HepG2 (cell line): ENCODE results near the gene SH3GL2. TPM values are rescaled to one million over a fixed set of nuclear protein-coding genes. Genes with fewer than 3 reads are reported as not detected.

Experiments used
- ATAC-seq: fragments of 200-7000 bp; cut with Tn5 transposase; 3 replicates; pipeline ENCODE4 v1.9.1; 2020; ENCODE audit warnings: mild to moderate bottlenecking, moderate library complexity
- BruUV-seq: library from RNA; stranded (reverse); fragments of 400-500 nt; replicated peaks from 2 replicates; lab custom pipeline; 2021; lab: Mats Ljungman, UMichigan
- CTCF ChIA-PET: fragments of 300-600 bp; formaldehyde crosslinking; extraction: SDS; loops from one replicate; lab custom pipeline; 2021; ENCODE audit warnings: low total read pairs, inconsistent platforms, low intra/inter-chr PET ratio; lab: Yijun Ruan, JAX
- POLR2A ChIA-PET: fragments of 350-600 bp; sonication (Branson Sonifier 250); formaldehyde crosslinking; loops from one replicate; lab custom pipeline; 2020; ENCODE audit warnings: antibody characterized with exemption, inconsistent platforms; lab: Yijun Ruan, JAX
- DNase-seq: peaks from one replicate; pipeline ENCODE4 v3.0.0-alpha.2; 2015; ENCODE audit warnings: low spot score
- FAIRE-seq: peaks from 3 replicates; lab custom pipeline; 2011; peaks lifted over from hg19 to GRCh38; lab: Jason Lieb, UNC
- H2AFZ ChIP-seq: one replicate; pipeline ENCODE4 v1.6.1; 2011; ENCODE audit warnings: low read length, inconsistent platforms
- H3K27ac ChIP-seq: fragments of 300-600 bp; 3 replicates; pipeline ENCODE4 v1.8.0; 2011; ENCODE audit warnings: mixed run types, mild to moderate bottlenecking, mixed read lengths, low read length, inconsistent platforms; ENCODE audit not compliant: insufficient read depth; ENCODE audit errors: extremely low read length
- H3K27me3 ChIP-seq, 2 experiments: fragments of 200-600 bp in 1 of 2; 2 replicates in 1 of 2; 3 replicates in 1 of 2; pipeline versions ENCODE4 v1.6.0 to v1.8.0; 2011; ENCODE audit warnings: low read length in 2 of 2, mild to moderate bottlenecking in 2 of 2, moderate library complexity in 2 of 2, inconsistent platforms in 1 of 2; ENCODE audit not compliant: insufficient read depth in 2 of 2, control insufficient read depth in 1 of 2
- H3K36me3 ChIP-seq, 2 experiments: fragments of 200-600 bp in 1 of 2; replicated peaks in 1 of 2; 2 replicates in 1 of 2; 3 replicates in 1 of 2; pipeline versions ENCODE4 v1.5.1 to v1.8.0; 2011; ENCODE audit warnings: low read length in 2 of 2, inconsistent platforms in 1 of 2; ENCODE audit not compliant: insufficient read depth in 2 of 2, control insufficient read depth in 1 of 2
- H3K4me1 ChIP-seq: 2 replicates; pipeline ENCODE4 v1.5.1; 2012; ENCODE audit warnings: low read length, inconsistent platforms; ENCODE audit not compliant: insufficient read depth
- H3K4me2 ChIP-seq: 2 replicates; pipeline ENCODE4 v1.6.0; 2011; ENCODE audit warnings: low read depth, low read length, inconsistent platforms
- H3K4me3 ChIP-seq, 3 experiments: fragments of 200-600 bp in 1 of 3; sonication (generic), shearing (Covaris generic) in 1 of 3; replicated peaks in 1 of 3; 2 replicates each; pipeline ENCODE4 v1.5.1; 2011 to 2016; ENCODE audit warnings: low read length in 3 of 3, inconsistent platforms in 2 of 3, low read depth in 2 of 3, mild to moderate bottlenecking in 2 of 3, control low read depth in 1 of 3, mixed read lengths in 1 of 3; ENCODE audit not compliant: insufficient read depth in 1 of 3
- H3K79me2 ChIP-seq: one replicate; pipeline ENCODE4 v1.6.1; 2011; ENCODE audit warnings: low read length, inconsistent platforms; ENCODE audit not compliant: insufficient read depth
- H3K9ac ChIP-seq: 2 replicates; pipeline ENCODE4 v1.6.0; 2011; ENCODE audit warnings: mild to moderate bottlenecking, low read depth, low read length, inconsistent platforms; ENCODE audit not compliant: insufficient read depth
- H3K9me3 ChIP-seq: 2 replicates; pipeline ENCODE4 v1.5.1; 2012; ENCODE audit warnings: mild to moderate bottlenecking, low read length
- H4K20me1 ChIP-seq: 2 replicates; pipeline ENCODE4 v1.6.0; 2011; ENCODE audit warnings: inconsistent platforms, mild to moderate bottlenecking, low read length, moderate library complexity; ENCODE audit not compliant: insufficient read depth
- CEBPZ ChIP-seq: IDR thresholded peaks from 2 replicates; pipeline ENCODE4 v1.6.1; 2012; ENCODE audit warnings: low read length, improper control_type of control experiment
- DBP ChIP-seq: sonication (generic); formaldehyde crosslinking; IDR thresholded peaks from 2 replicates; pipeline ENCODE4 v1.4.0; 2020; ENCODE audit warnings: missing genetic modification reagents; ENCODE audit errors: not compliant biosample characterization
- KDM6A ChIP-seq: IDR thresholded peaks from 2 replicates; pipeline ENCODE4 v1.6.1; 2016; ENCODE audit warnings: low read depth
- MTA3 ChIP-seq: sonication (generic); formaldehyde crosslinking; IDR thresholded peaks from 2 replicates; pipeline ENCODE4 v1.4.0; 2020; ENCODE audit warnings: missing genetic modification reagents
- NR0B2 ChIP-seq: sonication (generic); formaldehyde crosslinking; IDR thresholded peaks from 2 replicates; pipeline ENCODE4 v1.4.0; 2020; ENCODE audit warnings: mild to moderate bottlenecking, missing genetic modification reagents
- ZNF441 ChIP-seq: sonication (generic); formaldehyde crosslinking; IDR thresholded peaks from 2 replicates; pipeline ENCODE4 v1.7.0; 2021; ENCODE audit warnings: missing genetic modification reagents, borderline replicate concordance
- ZNF577 ChIP-seq: sonication (generic); formaldehyde crosslinking; IDR thresholded peaks from 2 replicates; pipeline ENCODE4 v1.4.0; 2020; ENCODE audit warnings: mild to moderate bottlenecking, low read depth, missing genetic modification reagents, borderline replicate concordance
- ZNF589 ChIP-seq: sonication (generic); formaldehyde crosslinking; conservative IDR thresholded peaks from 2 replicates; pipeline ENCODE4 v1.8.0; 2022; ENCODE audit warnings: mild to moderate bottlenecking, moderate library complexity, missing genetic modification reagents
- ZNF598 ChIP-seq: sonication (generic); formaldehyde crosslinking; IDR thresholded peaks from 2 replicates; pipeline ENCODE4 v1.5.1; 2020; ENCODE audit warnings: mild to moderate bottlenecking, missing genetic modification reagents, borderline replicate concordance
- ZNF678 ChIP-seq: sonication (generic); formaldehyde crosslinking; IDR thresholded peaks from 2 replicates; pipeline ENCODE4 v1.4.0; 2020; ENCODE audit warnings: mild to moderate bottlenecking, missing genetic modification reagents
- WGBS: methylation state at CpG from one replicate; pipeline ENCODE4 v1.1.6; 2017; ENCODE audit warnings: low lambda C conversion rate; 5-methylcytosine and 5-hydroxymethylcytosine counted together
- in situ Hi-C: cut with HindIII; loops from 2 replicates; pipeline ENCODE4 v1.10.0; 2017; ENCODE audit warnings: low pct_unique_long_range_greater_than_20kb; ENCODE audit not compliant: extremely low pct_ligation_motif_present
- intact Hi-C: fragments of 100-400 bp; cut with micrococcal nuclease; formaldehyde crosslinking; loops from one replicate; pipeline ENCODE4 v1.10.0; 2022; ENCODE audit not compliant: unreplicated experiment
- polyA plus RNA-seq, 8 experiments: library from polyadenylated mRNA; depleted of rRNA in 3 of 8; stranded (reverse) in 7 of 8; unstranded in 1 of 8; fragments of >200 nt; fragmentation: Illumina TruSeq in 4 of 8; extraction: Trizol in 4 of 8; gene quantifications; 2 replicates each; pipeline versions ENCODE4 v1.2.1 to v1.2.3, GENCODE V29; 2011 to 2016; ENCODE audit warnings: low read depth in 4 of 8, missing spikeins in 1 of 8, mixed read lengths in 1 of 8; ENCODE audit not compliant: insufficient read depth in 1 of 8
- total RNA-seq, 5 experiments: library from RNA; depleted of rRNA; stranded (reverse); fragments of >200 nt; fragmentation: Illumina TruSeq; extraction: Trizol; gene quantifications; 2 replicates each; pipeline ENCODE4 v1.2.3, GENCODE V29; 2016; ENCODE audit warnings: low read depth in 1 of 5
- TF ChIP-seq, protein P1 (sequence below), 2 experiments: sonication (generic) in 1 of 2; formaldehyde crosslinking in 1 of 2; IDR thresholded peaks; 2 replicates each; pipeline versions ENCODE4 v1.4.0 to v1.6.1; 2016 to 2020; ENCODE audit warnings: borderline replicate concordance in 1 of 2, low read depth in 1 of 2, mild to moderate bottlenecking in 1 of 2, missing genetic modification reagents in 1 of 2

Gene SH3GL2
- total and polyA plus RNA-seq, 2 of the 13 experiments (the other 11 are each of a cell fraction or from before 2014, with no cell fraction given), result 0.04 TPM; not detected in 1

DNA sequence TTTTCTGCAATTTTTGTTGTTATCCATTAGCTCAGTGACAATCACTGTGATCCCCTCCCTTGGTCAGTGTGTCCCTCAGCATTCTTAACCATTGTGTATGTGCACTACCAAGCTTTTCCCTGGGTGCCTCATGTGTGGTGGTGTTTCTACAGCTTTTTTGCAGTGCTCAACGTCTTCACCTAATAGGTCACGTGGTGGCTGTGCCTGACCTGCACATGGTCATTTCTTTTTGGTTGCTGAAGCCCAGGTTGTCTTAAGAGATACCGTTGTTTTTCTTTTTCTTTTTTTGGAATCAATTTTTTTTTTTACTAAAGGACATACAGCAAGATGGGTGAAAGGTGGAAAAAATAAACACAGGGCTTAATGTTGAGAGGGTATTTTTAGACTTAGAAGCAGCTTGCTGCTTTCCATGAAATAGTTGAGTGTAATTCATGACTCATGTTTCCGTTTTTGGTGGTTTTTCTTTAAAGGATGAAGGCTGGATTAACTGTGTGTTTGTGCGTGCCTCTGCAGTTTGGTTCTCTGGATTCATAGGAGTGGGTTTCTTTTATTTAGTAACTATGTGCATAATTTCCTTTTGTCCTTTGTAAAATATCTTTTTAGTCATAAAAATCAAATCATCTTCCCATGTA lies 22.2 kb downstream of the SH3GL2 start (continued):
- TF ChIP-seq CEBPZ, result no peak

- Histone ChIP-seq H3K36me3 (no peaks in the 10 kb centered on the region), H3K9ac (no peak overlapping the region), H3K4me1 (no peaks in the 10 kb centered on the region), H4K20me1 (no peaks in the 10 kb centered on the region), H3K4me2 (no peak overlapping the region), H3K4me3 (no peak overlapping the region), H3K27ac (no peak overlapping the region), H3K27me3 (no peaks in the 10 kb centered on the region), H3K9me3 (no peaks in the 10 kb centered on the region), H2AFZ (no peak overlapping the region), H3K79me2 (no peaks in the 10 kb centered on the region)
- FAIRE-seq, result no peak
- intact Hi-C loops, result no loop called here
- ATAC-seq, result no peak
- ChIA-PET CTCF (no interaction called here), POLR2A (no interaction called here)
- in situ Hi-C loops, result no loop called here
- 12% methylated on average over 5 of the region's 5 CpGs for WGBS
- DNase-seq, result no peak
- no TSS peak for BruUV-seq
- TF ChIP-seq NR0B2 (CRISPR knock-in tag) (no peak), ZNF577 (no peak), MTA3 (no peak), ZNF678 (CRISPR knock-in tag) (no peak), ZNF598 (CRISPR knock-in tag) (no peak), KDM6A (CRISPR knock-in tag) (no peak), DBP (CRISPR knock-in tag) (no peak), ZNF441 (no peak), ZNF589 (CRISPR knock-in tag) (no peak)
- TF ChIP-seq, protein P1, sequence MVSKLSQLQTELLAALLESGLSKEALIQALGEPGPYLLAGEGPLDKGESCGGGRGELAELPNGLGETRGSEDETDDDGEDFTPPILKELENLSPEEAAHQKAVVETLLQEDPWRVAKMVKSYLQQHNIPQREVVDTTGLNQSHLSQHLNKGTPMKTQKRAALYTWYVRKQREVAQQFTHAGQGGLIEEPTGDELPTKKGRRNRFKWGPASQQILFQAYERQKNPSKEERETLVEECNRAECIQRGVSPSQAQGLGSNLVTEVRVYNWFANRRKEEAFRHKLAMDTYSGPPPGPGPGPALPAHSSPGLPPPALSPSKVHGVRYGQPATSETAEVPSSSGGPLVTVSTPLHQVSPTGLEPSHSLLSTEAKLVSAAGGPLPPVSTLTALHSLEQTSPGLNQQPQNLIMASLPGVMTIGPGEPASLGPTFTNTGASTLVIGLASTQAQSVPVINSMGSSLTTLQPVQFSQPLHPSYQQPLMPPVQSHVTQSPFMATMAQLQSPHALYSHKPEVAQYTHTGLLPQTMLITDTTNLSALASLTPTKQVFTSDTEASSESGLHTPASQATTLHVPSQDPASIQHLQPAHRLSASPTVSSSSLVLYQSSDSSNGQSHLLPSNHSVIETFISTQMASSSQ (IDR thresholded peaks at IDR 0.05; ENCODE audit: low read depth), result no peak
- TF ChIP-seq, protein P1 (CRISPR knock-in tag; IDR thresholded peaks at IDR 0.05; ENCODE audit: borderline replicate concordance), result no peak
Observed at GRCh38 chr9:17604556-17604955, 25.7 kb downstream of the SH3GL2 start.
